Activated T-cell treated with anti-CD3 and anti-CD28 coated beads, Interleukin-2, amount 50 U/mL, for 48 hours (primary cell): ENCODE measurements around the gene CMSS1.

Experiments
- DNase-seq, 2 experiments: peaks; one replicate each; pipeline ENCODE4 v3.0.0-alpha.2; 2020

The CMSS1 gene

DNA sequence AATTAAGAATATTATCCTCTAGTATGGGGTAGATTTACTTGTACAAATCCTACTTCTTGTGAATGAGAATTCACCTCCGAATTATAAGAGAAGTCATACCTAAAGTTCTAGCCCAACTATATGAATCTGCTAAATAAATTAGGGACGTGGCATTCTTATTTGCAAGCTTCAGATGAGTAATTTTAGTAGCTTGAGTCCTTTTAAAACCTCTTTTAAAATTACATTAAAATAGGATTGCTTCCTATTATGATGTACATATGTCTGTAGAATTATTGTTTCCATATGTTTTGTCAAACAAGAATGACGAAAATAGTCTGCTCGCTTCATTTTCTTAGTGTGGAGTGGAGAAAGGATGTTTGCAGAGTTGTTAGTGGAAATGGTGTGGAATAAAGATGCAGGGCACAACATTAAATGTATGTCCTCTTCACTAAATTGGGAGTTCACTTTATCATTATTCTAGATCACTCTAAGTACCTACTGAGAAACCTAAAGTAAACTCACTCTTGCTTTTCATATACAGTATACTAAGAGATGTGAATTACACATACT, 59.4 kb downstream of the CMSS1 start:
- DNase-seq = no peak

DNA sequence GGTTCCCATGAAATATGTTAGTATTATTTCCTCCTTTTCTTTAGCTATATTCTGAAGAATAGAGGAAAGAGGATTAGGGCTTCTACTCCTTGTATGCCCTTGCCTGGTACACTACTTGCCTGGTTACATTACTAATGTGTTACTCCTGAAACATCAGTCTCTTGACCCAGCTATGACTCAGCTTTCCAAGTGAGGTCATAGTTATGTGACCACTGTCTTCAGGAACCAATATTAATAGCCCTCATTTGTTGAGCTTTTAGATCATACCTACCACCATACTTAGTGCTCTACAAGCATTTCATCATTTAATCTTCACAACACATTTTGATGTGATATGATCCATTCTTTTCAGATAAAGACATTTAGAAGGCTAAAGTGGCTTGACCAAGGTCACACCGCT, 60.3 kb downstream of the CMSS1 start:
- DNase-seq = no peak

GRCh38 chr3:99879275-99879674, 61.6 kb downstream of the CMSS1 start:
- DNase-seq = no peak

GRCh38 chr3:99881121-99881524, 63.5 kb downstream of the CMSS1 start:
- DNase-seq = no peak

DNA sequence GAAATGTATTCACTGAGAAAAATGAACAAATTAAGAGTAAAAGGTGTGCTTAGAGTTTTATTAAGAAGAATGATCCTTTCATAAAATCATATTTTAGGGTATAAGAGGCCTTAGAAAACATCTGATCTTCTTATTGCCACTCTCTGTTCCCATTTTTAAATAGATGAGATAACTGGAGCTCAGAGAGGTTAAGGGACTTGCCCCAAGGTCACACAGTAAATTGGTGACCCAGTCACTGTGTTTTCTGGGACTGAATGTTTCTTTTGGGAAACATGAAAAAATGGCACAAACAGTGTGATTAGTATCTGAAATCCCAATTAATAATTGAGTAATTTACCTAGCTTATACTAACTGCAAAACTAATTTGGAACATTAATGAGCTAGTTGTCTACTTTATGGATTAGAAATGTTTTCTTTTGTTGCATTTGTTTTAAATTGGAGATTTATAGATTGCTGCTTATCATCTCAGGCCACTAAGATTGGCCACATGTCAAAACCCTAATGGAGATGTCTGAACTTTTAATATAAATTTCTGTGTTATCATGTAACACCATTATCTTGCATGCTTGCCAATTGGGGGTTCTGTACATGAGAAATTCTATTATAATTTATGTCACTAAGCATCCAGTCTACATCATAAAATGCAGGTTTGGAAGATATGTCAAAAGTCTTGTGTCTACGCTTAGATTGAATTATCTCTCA, 64.9 kb downstream of the CMSS1 start:
- no peak for DNase-seq

- no peak for DNase-seq
Measured at GRCh38 chr3:99883138-99883461, 65.4 kb downstream of the CMSS1 start.

GRCh38 chr3:99883693-99884092, 66.0 kb downstream of the CMSS1 start:
- no peak for DNase-seq

- no peak for DNase-seq
Measured at GRCh38 chr3:99884484-99884883, 66.8 kb downstream of the CMSS1 start.

DNA sequence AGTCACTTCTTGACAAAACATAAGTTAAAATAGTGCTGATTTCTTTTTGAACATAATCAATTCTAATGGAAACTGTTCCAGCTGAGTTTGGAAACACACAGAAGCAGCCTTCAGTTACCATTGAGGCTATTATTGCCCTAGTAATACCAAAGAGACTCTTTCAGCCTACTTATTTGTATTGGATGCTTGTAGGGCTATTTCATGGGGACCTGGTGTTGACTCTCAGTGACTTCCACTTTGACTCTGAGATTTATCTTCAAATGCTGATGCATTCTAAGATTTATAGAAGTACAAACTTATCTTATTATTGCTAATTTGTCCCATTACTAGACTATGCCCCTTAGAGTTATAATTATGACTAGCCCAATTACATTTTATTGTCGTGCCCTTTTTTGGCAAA, 67.4 kb downstream of the CMSS1 start:
- DNase-seq = no peak

DNA sequence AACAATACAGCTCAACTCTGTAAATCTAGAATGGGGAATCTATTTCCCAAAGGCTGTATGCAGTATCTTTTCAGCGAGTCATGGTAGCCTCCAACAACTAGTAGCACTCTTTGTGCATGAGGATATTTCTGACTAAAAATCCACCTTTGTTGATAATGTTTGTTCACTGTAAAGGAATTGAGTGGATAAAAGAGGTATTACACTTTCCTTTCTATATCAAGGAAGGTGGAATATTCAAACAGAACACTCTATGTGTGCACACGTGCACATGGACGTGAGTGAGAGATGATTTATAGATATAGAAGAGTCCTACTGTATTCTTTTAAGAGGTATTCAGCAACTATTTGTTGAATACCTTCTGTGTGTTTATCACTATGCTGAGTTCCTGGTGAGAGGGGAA, 68.2 kb downstream of the CMSS1 start:
- no peak for DNase-seq

GRCh38 chr3:99891610-99892285, 74.1 kb downstream of the CMSS1 start:
- DNase-seq = no peak

GRCh38 chr3:99892332-99892731, 74.7 kb downstream of the CMSS1 start:
- DNase-seq = no peak

DNA sequence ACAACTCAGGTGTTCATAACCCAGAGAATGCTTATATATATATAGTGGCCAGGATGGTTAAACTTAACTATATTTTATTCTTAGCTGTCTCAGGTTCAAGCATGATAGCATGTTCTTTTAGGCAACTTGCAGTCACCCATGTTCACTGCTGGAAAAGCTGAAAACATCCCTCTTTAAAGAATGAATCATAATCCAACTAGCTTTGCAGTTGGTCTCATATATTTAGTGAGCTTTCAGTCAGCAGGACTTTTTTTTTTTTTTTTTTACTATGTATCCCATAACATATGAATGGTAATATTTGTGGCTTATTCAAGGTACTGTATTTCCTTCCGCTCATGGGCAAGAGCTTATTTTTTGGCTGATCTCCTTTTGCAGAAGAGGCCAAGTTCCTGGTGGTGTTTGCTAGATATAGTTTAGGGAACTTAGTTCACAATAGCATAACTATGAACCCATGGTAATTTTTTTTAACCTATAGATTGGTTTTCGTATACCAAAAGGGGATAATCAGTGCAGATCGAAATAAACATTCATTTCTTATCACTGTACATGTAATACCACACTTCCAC, 77.6 kb downstream of the CMSS1 start:
- DNase-seq = no peak

- no peak for DNase-seq
Measured at GRCh38 chr3:99895703-99896441, 78.2 kb downstream of the CMSS1 start.

- DNase-seq = no peak
Measured at GRCh38 chr3:99896482-99896881, 78.8 kb downstream of the CMSS1 start.

DNA sequence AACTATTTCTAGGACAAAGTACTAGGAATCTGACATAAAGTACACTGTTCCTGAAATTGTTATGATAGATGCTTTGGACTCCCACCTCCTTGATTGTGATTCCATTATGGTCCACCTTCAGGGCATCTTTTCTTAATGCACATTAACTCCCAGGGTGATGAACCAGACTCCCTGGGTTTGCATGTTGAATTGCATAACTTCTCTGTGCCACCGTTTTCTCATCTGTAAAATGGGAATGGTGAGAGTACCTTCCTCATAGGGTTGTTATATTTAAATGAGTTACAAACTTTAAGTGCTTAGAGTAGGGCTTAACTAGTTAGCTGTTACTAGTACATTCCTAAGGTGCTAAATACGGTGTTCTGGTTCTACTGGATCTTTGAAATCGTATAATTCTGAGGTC, 81.9 kb downstream of the CMSS1 start:
- DNase-seq = no peak

DNA sequence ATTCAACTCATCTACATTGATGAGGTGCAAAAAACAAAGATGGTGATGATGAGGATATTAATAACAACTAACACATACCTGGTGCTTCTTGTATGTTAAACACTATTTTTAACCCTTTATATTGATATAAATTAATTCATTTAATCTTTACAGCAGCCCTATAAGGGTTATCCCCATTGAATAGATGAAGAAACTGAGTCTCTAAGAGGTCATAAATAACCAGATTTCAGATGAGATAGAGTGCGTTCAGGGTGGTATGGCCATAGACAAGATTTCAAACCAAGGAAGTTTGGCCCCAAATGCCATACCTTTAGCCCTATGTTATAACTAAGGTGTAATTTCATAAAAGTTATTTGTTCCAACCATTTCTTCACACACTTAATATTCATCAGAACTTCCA, 82.6 kb downstream of the CMSS1 start:
- DNase-seq = no peak

GRCh38 chr3:99901200-99901926, 83.7 kb downstream of the CMSS1 start:
- no peak for DNase-seq

DNA sequence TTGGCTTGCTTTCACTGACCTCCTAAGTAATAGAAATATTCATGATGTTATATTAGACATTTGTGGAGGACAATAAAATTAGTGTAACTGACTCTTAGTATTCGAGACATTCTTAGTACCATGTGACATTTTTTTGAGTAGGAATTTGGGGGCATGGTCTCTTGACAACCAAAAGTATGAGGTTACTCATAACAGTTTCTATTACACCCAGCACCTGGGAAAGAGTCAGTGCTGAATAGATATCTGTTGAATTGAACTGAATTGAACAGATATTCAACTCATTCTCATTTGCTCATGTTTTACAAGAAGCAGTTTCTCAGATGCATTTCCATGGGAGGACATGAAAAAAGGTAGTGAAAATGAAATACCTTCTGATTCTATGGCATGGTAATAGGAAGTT, 84.4 kb downstream of the CMSS1 start:
- DNase-seq = no peak

- DNase-seq = no peak
Measured at GRCh38 chr3:99903869-99904268, 86.2 kb downstream of the CMSS1 start.

GRCh38 chr3:99907959-99908544, 90.4 kb downstream of the CMSS1 start:
- DNase-seq = no peak

- DNase-seq = no peak
Measured at GRCh38 chr3:99909714-99910495, 92.2 kb downstream of the CMSS1 start.
